Trophoblast cell (in vitro differentiated cells and primary cell): ENCODE results near the gene UCK2.
A peak's percentile ranks its signal among the peaks of the same experiment; 100 is the strongest.

Experiments used
- DNase-seq, 2 donors: peaks; one replicate each; pipeline ENCODE4 v3.0.0-alpha.2; 2016
- H2AFZ ChIP-seq: 2 replicates; pipeline ENCODE4 v1.6.1; 2013; ENCODE audit warnings: low read length, moderate library complexity, mild to moderate bottlenecking; ENCODE audit not compliant: insufficient read depth, poor library complexity
- H2AK5ac ChIP-seq: 2 replicates; pipeline ENCODE4 v1.6.1; 2013; ENCODE audit warnings: mild to moderate bottlenecking, low read length
- H2BK120ac ChIP-seq: 2 replicates; pipeline ENCODE4 v1.6.1; 2013; ENCODE audit warnings: low read length, mild to moderate bottlenecking, moderate library complexity; ENCODE audit not compliant: insufficient read depth, poor library complexity
- H2BK12ac ChIP-seq: 2 replicates; pipeline ENCODE4 v1.6.1; 2013; ENCODE audit warnings: mild to moderate bottlenecking, low read length, moderate library complexity
- H2BK5ac ChIP-seq: 2 replicates; pipeline ENCODE4 v1.6.1; 2013; ENCODE audit warnings: low read length, low read depth, moderate library complexity, mild to moderate bottlenecking; ENCODE audit not compliant: poor library complexity
- H3K14ac ChIP-seq: 2 replicates; pipeline ENCODE4 v1.6.1; 2013; ENCODE audit warnings: mild to moderate bottlenecking, low read length
- H3K18ac ChIP-seq: 2 replicates; pipeline ENCODE4 v1.6.1; 2013; ENCODE audit warnings: mild to moderate bottlenecking, low read length
- H3K23ac ChIP-seq: 2 replicates; pipeline ENCODE4 v1.6.1; 2013; ENCODE audit warnings: low read length
- H3K27ac ChIP-seq: 2 replicates; pipeline ENCODE4 v1.5.1; 2013; ENCODE audit warnings: low read depth, mild to moderate bottlenecking, inconsistent platforms, low read length, moderate library complexity
- H3K27me3 ChIP-seq: 2 replicates; pipeline ENCODE4 v1.6.1; 2013; ENCODE audit warnings: inconsistent platforms, mild to moderate bottlenecking, low read length, moderate library complexity; ENCODE audit not compliant: insufficient read depth
- H3K36me3 ChIP-seq, 2 experiments: 1 replicate in 1 of 2; 2 replicates in 1 of 2; pipeline ENCODE4 v1.6.1; 2013; ENCODE audit warnings: low read length in 2 of 2, mild to moderate bottlenecking in 2 of 2, moderate library complexity in 1 of 2; ENCODE audit not compliant: insufficient read depth in 2 of 2, control insufficient read depth in 1 of 2
- H3K4ac ChIP-seq: 2 replicates; pipeline ENCODE4 v1.6.1; 2013; ENCODE audit warnings: low read depth, mild to moderate bottlenecking, low read length, moderate library complexity
- H3K4me1 ChIP-seq, 2 experiments: 1 replicate in 1 of 2; 2 replicates in 1 of 2; pipeline ENCODE4 v1.6.1; 2013; ENCODE audit warnings: low read length in 2 of 2, mild to moderate bottlenecking in 2 of 2, moderate library complexity in 1 of 2; ENCODE audit not compliant: insufficient read depth in 2 of 2, control insufficient read depth in 1 of 2
- H3K4me2 ChIP-seq: 2 replicates; pipeline ENCODE4 v1.6.1; 2013; ENCODE audit warnings: inconsistent platforms, mild to moderate bottlenecking, low read length, moderate library complexity
- H3K4me3 ChIP-seq: 2 replicates; pipeline ENCODE4 v1.5.1; 2013; ENCODE audit warnings: mild to moderate bottlenecking, low read depth, low read length, inconsistent platforms
- H3K79me1 ChIP-seq: one replicate; pipeline ENCODE4 v1.6.1; 2013; ENCODE audit warnings: low read length
- H3K79me2 ChIP-seq: 2 replicates; pipeline ENCODE4 v1.6.1; 2013; ENCODE audit warnings: low read length, mild to moderate bottlenecking; ENCODE audit not compliant: control insufficient read depth, insufficient read depth, poor library complexity
- H3K9ac ChIP-seq: 2 replicates; pipeline ENCODE4 v1.6.1; 2013; ENCODE audit warnings: mild to moderate bottlenecking, low read length
- H3K9me3 ChIP-seq: 2 replicates; pipeline ENCODE4 v1.6.1; 2013; ENCODE audit warnings: low read depth, mild to moderate bottlenecking, control low read depth, inconsistent platforms, low read length; ENCODE audit not compliant: insufficient read depth
- H4K12ac ChIP-seq: 2 replicates; pipeline ENCODE4 v1.6.1; 2013; ENCODE audit warnings: low read depth, mild to moderate bottlenecking, low read length, moderate library complexity
- H4K8ac ChIP-seq: 2 replicates; pipeline ENCODE4 v1.6.1; 2013; ENCODE audit warnings: low read depth, mild to moderate bottlenecking, low read length, moderate library complexity
- H4K91ac ChIP-seq: one replicate; pipeline ENCODE4 v1.6.1; 2013; ENCODE audit warnings: low read depth, mild to moderate bottlenecking, low read length, moderate library complexity
- WGBS: extraction: QIAGEN DNeasy Blood & Tissue Kit; methylation state at CpG from one replicate; pipeline ENCODE4 v1.1.7; 2013; ENCODE audit warnings: missing lambda C conversion rate; ENCODE audit not compliant: insufficient read length, insufficient coverage; ENCODE audit errors: extremely low coverage; 5-methylcytosine and 5-hydroxymethylcytosine counted together

The UCK2 gene

GRCh38 chr1:165845992-165846748 is 18.8 kb downstream of the UCK2 start:
- no peaks in the 10 kb centered on the region for H3K79me1 ChIP-seq
- H3K18ac ChIP-seq: no peak overlapping the region
- no peak overlapping the region for H2BK120ac ChIP-seq
- no peaks in the 10 kb centered on the region for H3K27me3 ChIP-seq
- no peak overlapping the region for H2AK5ac ChIP-seq
- H3K36me3 ChIP-seq: no peaks in the 10 kb centered on the region
- no peak overlapping the region for H3K23ac ChIP-seq
- H3K27ac ChIP-seq: no peak overlapping the region
- no peak overlapping the region for H2BK5ac ChIP-seq
- no peak for DNase-seq
- no peak overlapping the region for H4K12ac ChIP-seq
- no peak overlapping the region for H3K14ac ChIP-seq
- no peak overlapping the region for H2BK12ac ChIP-seq
- H3K4me1 ChIP-seq: peaks cover 12 to 19% of the 10 kb centered on the region in 2 experiments
- no peak overlapping the region for H3K9ac ChIP-seq
- peaks cover 6% of the 10 kb centered on the region for H3K79me2 ChIP-seq
- H3K9me3 ChIP-seq: peaks cover 2% of the 10 kb centered on the region
- H3K4me3 ChIP-seq: no peak overlapping the region
- H4K91ac ChIP-seq: no peak overlapping the region
- no peak overlapping the region for H2AFZ ChIP-seq
- no CpG with 5 or more reads among the region's 2 CpGs for whole genome bisulfite sequencing
- no peak overlapping the region for H4K8ac ChIP-seq
- H3K4ac ChIP-seq: peak overlapping the region; percentile 49
- H3K4me2 ChIP-seq: no peak overlapping the region

- no peak overlapping the region for H4K91ac ChIP-seq
- no peak overlapping the region for H4K8ac ChIP-seq
- H4K12ac ChIP-seq: no peak overlapping the region
- H3K79me2 ChIP-seq: peaks cover 6% of the 10 kb centered on the region
- H2BK5ac ChIP-seq: no peak overlapping the region
- no peak overlapping the region for H3K18ac ChIP-seq
- H3K9ac ChIP-seq: no peak overlapping the region
- no peak overlapping the region for H2BK120ac ChIP-seq
- H3K4me2 ChIP-seq: no peak overlapping the region
- WGBS: 100% methylated on average over 1 of the region's 3 CpGs
- peaks cover 2% of the 10 kb centered on the region for H3K9me3 ChIP-seq
- H3K4me1 ChIP-seq: peaks cover 10 to 21% of the 10 kb centered on the region in 2 experiments
- peak overlapping the region; percentile 6 for H3K4ac ChIP-seq
- no peak overlapping the region for H2BK12ac ChIP-seq
- H3K27me3 ChIP-seq: no peaks in the 10 kb centered on the region
- H3K4me3 ChIP-seq: no peak overlapping the region
- H3K23ac ChIP-seq: no peak overlapping the region
- H3K36me3 ChIP-seq: no peaks in the 10 kb centered on the region
- H3K27ac ChIP-seq: no peak overlapping the region
- no peak overlapping the region for H2AK5ac ChIP-seq
- H3K14ac ChIP-seq: no peak overlapping the region
- no peaks in the 10 kb centered on the region for H3K79me1 ChIP-seq
- peak; percentile 16 to 78 for DNase-seq
- no peak overlapping the region for H2AFZ ChIP-seq
Measured at GRCh38 chr1:165847486-165847885, 20.1 kb downstream of the UCK2 start.

GRCh38 chr1:165849353-165850133 is 22.1 kb downstream of the UCK2 start:
- H3K4me1 ChIP-seq: peaks cover 15 to 23% of the 10 kb centered on the region in 2 experiments
- H2BK5ac ChIP-seq: no peak overlapping the region
- no peaks in the 10 kb centered on the region for H3K36me3 ChIP-seq
- H2AK5ac ChIP-seq: peak overlapping the region; percentile 55
- H2BK120ac ChIP-seq: no peak overlapping the region
- H2BK12ac ChIP-seq: peak overlapping the region; percentile 38
- H2AFZ ChIP-seq: no peak overlapping the region
- no peak overlapping the region for H3K9ac ChIP-seq
- no peak overlapping the region for H4K91ac ChIP-seq
- H3K4ac ChIP-seq: peak overlapping the region; percentile 68
- no peak overlapping the region for H3K18ac ChIP-seq
- peaks cover 4% of the 10 kb centered on the region for H3K79me2 ChIP-seq
- no peak overlapping the region for H3K4me2 ChIP-seq
- H3K9me3 ChIP-seq: no peaks in the 10 kb centered on the region
- peak overlapping the region; percentile 31 for H3K23ac ChIP-seq
- DNase-seq: no peak
- H3K14ac ChIP-seq: no peak overlapping the region
- no peak overlapping the region for H4K12ac ChIP-seq
- no peaks in the 10 kb centered on the region for H3K27me3 ChIP-seq
- H3K4me3 ChIP-seq: no peak overlapping the region
- H4K8ac ChIP-seq: no peak overlapping the region
- no CpG with 5 or more reads among the region's 7 CpGs for WGBS
- H3K79me1 ChIP-seq: peaks cover 6% of the 10 kb centered on the region
- H3K27ac ChIP-seq: no peak overlapping the region

- Histone ChIP-seq H3K4ac (no peak overlapping the region), H3K9ac (no peak overlapping the region), H4K91ac (no peak overlapping the region), H4K12ac (no peak overlapping the region), H3K4me1 (peaks cover 12 to 20% of the 10 kb centered on the region in 2 experiments), H3K36me3 (no peaks in the 10 kb centered on the region), H3K79me2 (peaks cover 8% of the 10 kb centered on the region), H3K14ac (no peak overlapping the region), H3K4me3 (no peak overlapping the region), H3K27me3 (no peaks in the 10 kb centered on the region), H2AFZ (no peak overlapping the region), H3K18ac (no peak overlapping the region), H2BK12ac (no peak overlapping the region), H4K8ac (no peak overlapping the region), H2BK120ac (no peak overlapping the region), H2BK5ac (no peak overlapping the region), H3K4me2 (no peak overlapping the region), H3K27ac (no peak overlapping the region), H3K23ac (no peak overlapping the region), H3K79me1 (peaks cover 6% of the 10 kb centered on the region), H2AK5ac (no peak overlapping the region), H3K9me3 (no peaks in the 10 kb centered on the region)
- WGBS: no CpG with 5 or more reads among the region's 4 CpGs
- peak; percentile 63 to 76 for DNase-seq
Measured at GRCh38 chr1:165851034-165851658, 23.7 kb downstream of the UCK2 start.
